HepG2 (cell line): Measurements from ENCODE around the gene TUBGCP6. TPM values are rescaled to one million over a fixed set of nuclear protein-coding genes. Genes with fewer than 3 reads are reported as not detected.

Experiments
- ATAC-seq: fragments of 200-7000 bp; cut with Tn5 transposase; 3 replicates; pipeline ENCODE4 v1.9.1; 2020; ENCODE audit warnings: mild to moderate bottlenecking, moderate library complexity
- BruUV-seq: library from RNA; stranded (reverse); fragments of 400-500 nt; replicated peaks from 2 replicates; lab custom pipeline; 2021; lab: Mats Ljungman, UMichigan
- CTCF ChIA-PET: fragments of 300-600 bp; formaldehyde crosslinking; extraction: SDS; loops from one replicate; lab custom pipeline; 2021; ENCODE audit warnings: low total read pairs, inconsistent platforms, low intra/inter-chr PET ratio; lab: Yijun Ruan, JAX
- POLR2A ChIA-PET: fragments of 350-600 bp; sonication (Branson Sonifier 250); formaldehyde crosslinking; loops from one replicate; lab custom pipeline; 2020; ENCODE audit warnings: antibody characterized with exemption, inconsistent platforms; lab: Yijun Ruan, JAX
- DNase-seq: peaks from one replicate; pipeline ENCODE4 v3.0.0-alpha.2; 2015; ENCODE audit warnings: low spot score
- FAIRE-seq: peaks from 3 replicates; lab custom pipeline; 2011; peaks lifted over from hg19 to GRCh38; lab: Jason Lieb, UNC
- H2AFZ ChIP-seq: one replicate; pipeline ENCODE4 v1.6.1; 2011; ENCODE audit warnings: low read length, inconsistent platforms
- H3K27ac ChIP-seq: fragments of 300-600 bp; 3 replicates; pipeline ENCODE4 v1.8.0; 2011; ENCODE audit warnings: mixed run types, mild to moderate bottlenecking, mixed read lengths, low read length, inconsistent platforms; ENCODE audit not compliant: insufficient read depth; ENCODE audit errors: extremely low read length
- H3K27me3 ChIP-seq, 2 experiments: fragments of 200-600 bp in 1 of 2; 2 replicates in 1 of 2; 3 replicates in 1 of 2; pipeline versions ENCODE4 v1.6.0 to v1.8.0; 2011; ENCODE audit warnings: low read length in 2 of 2, mild to moderate bottlenecking in 2 of 2, moderate library complexity in 2 of 2, inconsistent platforms in 1 of 2; ENCODE audit not compliant: insufficient read depth in 2 of 2, control insufficient read depth in 1 of 2
- H3K36me3 ChIP-seq, 2 experiments: fragments of 200-600 bp in 1 of 2; replicated peaks in 1 of 2; 2 replicates in 1 of 2; 3 replicates in 1 of 2; pipeline versions ENCODE4 v1.5.1 to v1.8.0; 2011; ENCODE audit warnings: low read length in 2 of 2, inconsistent platforms in 1 of 2; ENCODE audit not compliant: insufficient read depth in 2 of 2, control insufficient read depth in 1 of 2
- H3K4me1 ChIP-seq: 2 replicates; pipeline ENCODE4 v1.5.1; 2012; ENCODE audit warnings: low read length, inconsistent platforms; ENCODE audit not compliant: insufficient read depth
- H3K4me2 ChIP-seq: 2 replicates; pipeline ENCODE4 v1.6.0; 2011; ENCODE audit warnings: low read depth, low read length, inconsistent platforms
- H3K4me3 ChIP-seq, 3 experiments: fragments of 200-600 bp in 1 of 3; sonication (generic), shearing (Covaris generic) in 1 of 3; replicated peaks in 1 of 3; 2 replicates each; pipeline ENCODE4 v1.5.1; 2011 to 2016; ENCODE audit warnings: low read length in 3 of 3, inconsistent platforms in 2 of 3, low read depth in 2 of 3, mild to moderate bottlenecking in 2 of 3, control low read depth in 1 of 3, mixed read lengths in 1 of 3; ENCODE audit not compliant: insufficient read depth in 1 of 3
- H3K79me2 ChIP-seq: one replicate; pipeline ENCODE4 v1.6.1; 2011; ENCODE audit warnings: low read length, inconsistent platforms; ENCODE audit not compliant: insufficient read depth
- H3K9ac ChIP-seq: 2 replicates; pipeline ENCODE4 v1.6.0; 2011; ENCODE audit warnings: mild to moderate bottlenecking, low read depth, low read length, inconsistent platforms; ENCODE audit not compliant: insufficient read depth
- H3K9me3 ChIP-seq: 2 replicates; pipeline ENCODE4 v1.5.1; 2012; ENCODE audit warnings: mild to moderate bottlenecking, low read length
- H4K20me1 ChIP-seq: 2 replicates; pipeline ENCODE4 v1.6.0; 2011; ENCODE audit warnings: inconsistent platforms, mild to moderate bottlenecking, low read length, moderate library complexity; ENCODE audit not compliant: insufficient read depth
- DNMT3B ChIP-seq: conservative IDR thresholded peaks from 2 replicates; pipeline ENCODE4 v1.6.1; 2016; ENCODE audit warnings: missing biosample characterization, control low read depth
- JUN ChIP-seq: sonication (generic); formaldehyde crosslinking; IDR thresholded peaks from 2 replicates; pipeline ENCODE4 v1.4.0; 2020; ENCODE audit warnings: mild to moderate bottlenecking, missing genetic modification reagents
- SYNCRIP ChIP-seq: fragments of 200-400 bp; formaldehyde crosslinking; IDR thresholded peaks from 2 replicates; pipeline ENCODE4 v1.6.1; 2018; ENCODE audit warnings: mild to moderate bottlenecking, low read depth, low read length; ENCODE audit not compliant: insufficient read depth
- ZBED4 ChIP-seq: sonication (generic); formaldehyde crosslinking; IDR thresholded peaks from 2 replicates; pipeline ENCODE4 v1.4.0; 2020; ENCODE audit warnings: missing genetic modification reagents, borderline replicate concordance
- ZNF512B ChIP-seq: sonication (generic); formaldehyde crosslinking; IDR thresholded peaks from 2 replicates; pipeline ENCODE4 v1.5.1; 2020; ENCODE audit warnings: missing genetic modification reagents, mild to moderate bottlenecking, borderline replicate concordance
- ZNF674 ChIP-seq: sonication (generic); formaldehyde crosslinking; IDR thresholded peaks from 2 replicates; pipeline ENCODE4 v1.5.0; 2020; ENCODE audit warnings: low read depth, mild to moderate bottlenecking, missing genetic modification reagents
- ZNF800 ChIP-seq: sonication (generic); formaldehyde crosslinking; IDR thresholded peaks from 2 replicates; pipeline ENCODE4 v1.4.0; 2020; ENCODE audit warnings: missing genetic modification reagents
- WGBS: methylation state at CpG from one replicate; pipeline ENCODE4 v1.1.6; 2017; ENCODE audit warnings: low lambda C conversion rate; 5-methylcytosine and 5-hydroxymethylcytosine counted together
- in situ Hi-C: cut with HindIII; loops from 2 replicates; pipeline ENCODE4 v1.10.0; 2017; ENCODE audit warnings: low pct_unique_long_range_greater_than_20kb; ENCODE audit not compliant: extremely low pct_ligation_motif_present
- intact Hi-C: fragments of 100-400 bp; cut with micrococcal nuclease; formaldehyde crosslinking; loops from one replicate; pipeline ENCODE4 v1.10.0; 2022; ENCODE audit not compliant: unreplicated experiment
- polyA plus RNA-seq, 8 experiments: library from polyadenylated mRNA; depleted of rRNA in 3 of 8; stranded (reverse) in 7 of 8; unstranded in 1 of 8; fragments of >200 nt; fragmentation: Illumina TruSeq in 4 of 8; extraction: Trizol in 4 of 8; gene quantifications; 2 replicates each; pipeline versions ENCODE4 v1.2.1 to v1.2.3, GENCODE V29; 2011 to 2016; ENCODE audit warnings: low read depth in 4 of 8, missing spikeins in 1 of 8, mixed read lengths in 1 of 8; ENCODE audit not compliant: insufficient read depth in 1 of 8
- total RNA-seq, 5 experiments: library from RNA; depleted of rRNA; stranded (reverse); fragments of >200 nt; fragmentation: Illumina TruSeq; extraction: Trizol; gene quantifications; 2 replicates each; pipeline ENCODE4 v1.2.3, GENCODE V29; 2016; ENCODE audit warnings: low read depth in 1 of 5
- TF ChIP-seq, protein P1 (sequence below): sonication (generic); formaldehyde crosslinking; IDR thresholded peaks from 2 replicates; pipeline ENCODE4 v1.4.0; 2020; ENCODE audit warnings: missing genetic modification reagents

Gene TUBGCP6
- total and polyA plus RNA-seq, 2 of the 13 experiments (the other 11 are each of a cell fraction or from before 2014, with no cell fraction given), result 14.6 to 15.7 TPM

DNA sequence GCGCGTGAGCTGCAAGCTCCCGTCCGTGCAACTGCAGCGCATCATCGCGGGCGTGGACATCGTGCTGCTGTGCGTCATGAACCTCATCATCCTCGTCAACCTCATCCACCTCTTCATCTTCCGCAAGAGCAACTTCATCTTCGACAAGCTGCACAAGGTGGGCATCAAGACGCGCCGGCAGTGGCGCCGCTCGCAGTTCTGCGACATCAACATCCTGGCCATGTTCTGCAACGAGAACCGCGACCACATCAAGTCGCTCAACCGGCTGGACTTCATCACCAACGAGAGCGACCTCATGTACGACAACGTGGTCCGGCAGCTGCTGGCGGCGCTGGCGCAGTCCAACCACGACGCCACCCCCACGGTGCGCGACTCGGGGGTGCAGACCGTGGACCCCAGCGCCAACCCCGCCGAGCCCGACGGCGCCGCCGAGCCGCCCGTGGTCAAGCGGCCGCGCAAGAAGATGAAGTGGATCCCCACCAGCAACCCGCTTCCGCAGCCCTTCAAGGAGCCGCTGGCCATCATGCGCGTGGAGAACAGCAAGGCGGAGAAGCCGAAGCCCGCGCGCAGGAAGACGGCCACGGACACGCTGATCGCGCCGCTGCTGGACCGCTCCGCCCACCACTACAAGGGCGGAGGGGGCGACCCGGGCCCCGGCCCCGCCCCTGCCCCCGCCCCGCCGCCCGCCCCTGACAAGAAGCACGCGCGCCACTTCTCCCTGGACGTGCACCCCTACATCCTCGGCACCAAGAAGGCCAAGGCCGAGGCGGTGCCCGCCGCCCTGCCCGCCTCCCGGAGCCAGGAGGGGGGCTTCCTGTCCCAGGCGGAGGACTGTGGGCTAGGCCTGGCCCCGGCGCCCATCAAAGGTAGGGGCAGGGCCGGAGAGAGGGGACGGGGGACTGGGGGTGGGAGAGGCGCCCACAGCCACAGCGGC lies 67.0 kb downstream of the TUBGCP6 start:
- Histone ChIP-seq H3K4me3 (no peak overlapping the region), H4K20me1 (no peaks in the 10 kb centered on the region), H3K9ac (no peak overlapping the region)
- CTCF ChIA-PET, result no interaction called here
- WGBS, result 96% methylated on average over 92 of the region's 98 CpGs
- no TSS peak for BruUV-seq
- no peak for ATAC-seq
- intact Hi-C loops, result no loop called here
- FAIRE-seq, result no peak
- POLR2A ChIA-PET, result no interaction called here
- no peak for TF ChIP-seq ZBED4 (CRISPR knock-in tag)
- TF ChIP-seq JUN, result no peak
- no peak for TF ChIP-seq DNMT3B (CRISPR knock-in tag)
- TF ChIP-seq SYNCRIP, result no peak
- TF ChIP-seq, protein P1, sequence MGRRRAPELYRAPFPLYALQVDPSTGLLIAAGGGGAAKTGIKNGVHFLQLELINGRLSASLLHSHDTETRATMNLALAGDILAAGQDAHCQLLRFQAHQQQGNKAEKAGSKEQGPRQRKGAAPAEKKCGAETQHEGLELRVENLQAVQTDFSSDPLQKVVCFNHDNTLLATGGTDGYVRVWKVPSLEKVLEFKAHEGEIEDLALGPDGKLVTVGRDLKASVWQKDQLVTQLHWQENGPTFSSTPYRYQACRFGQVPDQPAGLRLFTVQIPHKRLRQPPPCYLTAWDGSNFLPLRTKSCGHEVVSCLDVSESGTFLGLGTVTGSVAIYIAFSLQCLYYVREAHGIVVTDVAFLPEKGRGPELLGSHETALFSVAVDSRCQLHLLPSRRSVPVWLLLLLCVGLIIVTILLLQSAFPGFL (CRISPR knock-in tag), result no peak
- no peak for TF ChIP-seq ZNF512B (CRISPR knock-in tag)
- no peak for TF ChIP-seq ZNF674
- no peak for TF ChIP-seq ZNF800
- TF ChIP-seq, all 625 proteins: peak for 0
- Histone ChIP-seq H3K4me2 (no peak overlapping the region), H3K79me2 (no peaks in the 10 kb centered on the region), H3K4me1 (peaks cover 6% of the 10 kb centered on the region), H2AFZ (no peak overlapping the region), H3K36me3 (no peaks in the 10 kb centered on the region), H3K27me3 (no peaks in the 10 kb centered on the region; a peak in 1 of 5 replicates), H3K27ac (no peak overlapping the region), H3K9me3 (no peaks in the 10 kb centered on the region)
- DNase-seq, result no peak
- in situ Hi-C loops, result no loop called here
